A673 (cell line): ENCODE data around the gene DLG3.

Experiments
- EZH2 ChIP-seq: fragments of 200-600 bp; sonication (generic); IDR thresholded peaks from 2 replicates; pipeline ENCODE4 v1.6.1; 2017; ENCODE audit warnings: borderline replicate concordance, low read depth, mild to moderate bottlenecking, mixed read lengths, antibody characterized with exemption, low read length; ENCODE audit not compliant: poor library complexity, severe bottlenecking
- TF ChIP-seq, protein P1 (sequence below): fragments of 300-800, 200-600 bp; sonication (generic); conservative IDR thresholded peaks from 2 replicates; pipeline ENCODE4 v1.5.1; 2017; ENCODE audit warnings: low read depth, mild to moderate bottlenecking, antibody characterized with exemption, low read length, moderate library complexity, mixed read lengths

DNA sequence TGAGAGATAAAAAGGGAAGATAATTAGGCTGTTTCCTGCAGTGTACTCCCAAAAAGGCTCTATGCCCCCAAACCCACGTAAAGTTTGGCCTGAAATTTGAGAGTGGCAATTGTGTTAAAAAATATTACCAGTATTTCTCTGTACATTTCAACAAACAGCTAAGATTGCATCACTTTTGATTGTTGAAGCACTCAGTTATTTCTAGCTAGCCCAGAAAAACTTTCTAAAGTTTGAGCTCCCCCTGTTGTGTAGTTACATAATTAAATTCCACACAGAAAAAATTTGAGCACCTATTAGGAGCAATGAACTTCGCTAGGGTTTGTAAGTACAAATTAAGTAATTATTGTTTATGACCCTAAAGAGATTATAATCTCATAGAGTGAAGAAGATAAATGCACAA is 109.4 kb downstream of the DLG3 start:
- no peak for TF ChIP-seq EZH2
- TF ChIP-seq, protein P1, sequence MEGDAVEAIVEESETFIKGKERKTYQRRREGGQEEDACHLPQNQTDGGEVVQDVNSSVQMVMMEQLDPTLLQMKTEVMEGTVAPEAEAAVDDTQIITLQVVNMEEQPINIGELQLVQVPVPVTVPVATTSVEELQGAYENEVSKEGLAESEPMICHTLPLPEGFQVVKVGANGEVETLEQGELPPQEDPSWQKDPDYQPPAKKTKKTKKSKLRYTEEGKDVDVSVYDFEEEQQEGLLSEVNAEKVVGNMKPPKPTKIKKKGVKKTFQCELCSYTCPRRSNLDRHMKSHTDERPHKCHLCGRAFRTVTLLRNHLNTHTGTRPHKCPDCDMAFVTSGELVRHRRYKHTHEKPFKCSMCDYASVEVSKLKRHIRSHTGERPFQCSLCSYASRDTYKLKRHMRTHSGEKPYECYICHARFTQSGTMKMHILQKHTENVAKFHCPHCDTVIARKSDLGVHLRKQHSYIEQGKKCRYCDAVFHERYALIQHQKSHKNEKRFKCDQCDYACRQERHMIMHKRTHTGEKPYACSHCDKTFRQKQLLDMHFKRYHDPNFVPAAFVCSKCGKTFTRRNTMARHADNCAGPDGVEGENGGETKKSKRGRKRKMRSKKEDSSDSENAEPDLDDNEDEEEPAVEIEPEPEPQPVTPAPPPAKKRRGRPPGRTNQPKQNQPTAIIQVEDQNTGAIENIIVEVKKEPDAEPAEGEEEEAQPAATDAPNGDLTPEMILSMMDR, result peak; percentile 39
